Esophagus (tissue), 2 donors: ENCODE measurements around the gene ZNF417. TPM values are rescaled to one million over a fixed set of nuclear protein-coding genes. Genes with fewer than 3 reads are reported as not detected.
"Not testable (repeated sequence)": the region's sequence is repeated elsewhere in the genome, so short reads cannot be mapped to it uniquely, and the experiment has no call there.

Experiments
- H3K27ac ChIP-seq, 2 donors: one replicate each; pipeline ENCODE4 v1.5.1; 2013; ENCODE audit warnings: low read depth in 2 of 2, mild to moderate bottlenecking in 2 of 2, inconsistent platforms in 1 of 2, low read length in 1 of 2, moderate library complexity in 1 of 2
- H3K27me3 ChIP-seq, 2 donors: one replicate each; pipeline ENCODE4 v1.6.1; 2013; ENCODE audit warnings: low read length in 2 of 2, control low read depth in 1 of 2, mild to moderate bottlenecking in 1 of 2; ENCODE audit not compliant: insufficient read depth in 2 of 2, control insufficient read depth in 1 of 2
- H3K36me3 ChIP-seq, 2 donors: one replicate each; pipeline ENCODE4 v1.6.1; 2013; ENCODE audit warnings: low read length in 1 of 2; ENCODE audit not compliant: control insufficient read depth in 2 of 2, insufficient read depth in 2 of 2
- H3K4me1 ChIP-seq, 2 donors: one replicate each; pipeline ENCODE4 v1.6.1; 2013; ENCODE audit warnings: low read length in 1 of 2; ENCODE audit not compliant: control insufficient read depth in 2 of 2, insufficient read depth in 2 of 2
- H3K4me3 ChIP-seq, 2 donors: one replicate each; pipeline ENCODE4 v1.5.1; 2013; ENCODE audit warnings: low read length in 2 of 2, mild to moderate bottlenecking in 2 of 2, low read depth in 1 of 2, moderate library complexity in 1 of 2
- H3K9me3 ChIP-seq, 2 donors: one replicate each; pipeline ENCODE4 v1.6.1; 2013; ENCODE audit warnings: mild to moderate bottlenecking in 2 of 2, low read depth in 1 of 2, low read length in 1 of 2, moderate library complexity in 1 of 2; ENCODE audit not compliant: control insufficient read depth in 2 of 2, insufficient read depth in 1 of 2
- WGBS, 2 donors: extraction: QIAGEN DNeasy Blood & Tissue Kit; methylation state at CpG; one replicate each; pipeline ENCODE4 v1.1.7; 2013; 5-methylcytosine and 5-hydroxymethylcytosine counted together
- polyA plus RNA-seq, 2 donors: library from polyadenylated mRNA; stranded (reverse); fragments of 200-250 nt; gene quantifications; one replicate each; pipeline ENCODE4 v1.2.3, GENCODE V29; 2013
- donor health status: healthy with polysubstance abuse.
- donor health status: Bipolar disorder and iron deficiency.

The ZNF417 gene
- polyA plus RNA-seq, 2 donors = 1.7 to 2.4 TPM

DNA sequence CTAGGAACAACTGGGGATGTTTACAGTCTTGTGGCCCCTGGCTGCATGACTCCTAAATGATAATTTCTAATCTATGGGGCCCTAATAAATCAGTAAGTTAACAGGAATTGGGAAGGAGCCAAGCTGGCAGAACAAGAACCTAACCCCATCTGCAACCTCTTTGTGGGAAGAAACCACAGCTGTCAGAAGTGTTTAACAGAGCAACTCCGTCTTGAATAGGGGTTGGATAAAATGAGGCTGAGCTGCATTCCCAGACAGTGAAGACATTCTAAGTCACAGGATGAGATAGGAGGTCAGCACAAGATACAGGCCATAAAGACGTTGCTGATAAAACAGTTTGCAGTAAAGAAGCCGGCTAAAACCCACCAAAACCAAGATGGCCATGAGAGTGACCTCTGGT, 25.7 kb downstream of the ZNF417 start:
- not testable (repeated sequence) for H3K27me3 ChIP-seq, H3K27ac ChIP-seq, H3K36me3 ChIP-seq, H3K4me1 ChIP-seq, H3K4me3 ChIP-seq
- WGBS, 2 donors = 51 to 62% methylated on average over 3 of the region's 3 CpGs
- peaks cover 10 to 11% of the 10 kb centered on the region in 2 donors for H3K9me3 ChIP-seq

DNA sequence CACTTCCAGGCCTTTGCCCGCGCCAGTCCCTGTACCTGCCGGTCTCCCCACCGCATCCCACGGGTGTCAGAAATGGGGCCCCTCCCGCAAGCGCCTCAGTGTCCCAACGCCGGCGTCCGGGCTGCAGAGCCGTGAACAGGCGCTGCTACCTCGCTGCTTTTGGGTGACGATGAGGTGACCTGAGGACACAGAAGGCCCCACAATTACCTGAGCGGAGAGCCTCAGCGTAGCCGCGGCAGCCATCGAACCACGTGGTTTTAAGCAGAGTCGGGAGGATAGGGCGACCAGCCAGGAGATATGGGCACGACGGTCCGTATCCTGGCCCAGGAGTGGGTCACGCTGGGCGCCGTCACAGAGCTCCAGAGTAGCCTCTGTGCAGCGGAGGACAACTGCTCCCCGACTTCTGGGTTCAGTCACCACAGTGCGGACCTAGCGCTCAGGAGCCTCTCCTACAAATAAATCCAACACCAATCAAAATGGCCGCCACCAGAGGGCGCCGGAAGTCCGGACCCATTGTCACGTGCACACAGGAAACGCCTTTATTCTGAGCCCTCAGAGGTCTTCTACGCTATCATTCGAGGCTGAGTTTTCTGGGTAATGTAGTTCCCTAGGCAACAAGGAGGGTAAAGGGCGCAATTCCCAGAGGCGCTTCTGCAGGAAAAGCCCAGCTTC, 27.7 kb downstream of the ZNF417 start, which contains the start of gene ZNF814:
Gene ZNF814, minus strand, starts transcription at position 478 of the 672 bp plus-strand sequence. Its CDS starts 235 bp downstream, at position 243.
- 1 to 4% methylated on average over 43 of the region's 43 CpGs for WGBS, 2 donors
- peaks cover 2 to 3% of the 10 kb centered on the region in 2 donors for H3K36me3 ChIP-seq
- H3K27ac ChIP-seq = peak within 1 kb of the TSS; percentile 51 to 77

DNA sequence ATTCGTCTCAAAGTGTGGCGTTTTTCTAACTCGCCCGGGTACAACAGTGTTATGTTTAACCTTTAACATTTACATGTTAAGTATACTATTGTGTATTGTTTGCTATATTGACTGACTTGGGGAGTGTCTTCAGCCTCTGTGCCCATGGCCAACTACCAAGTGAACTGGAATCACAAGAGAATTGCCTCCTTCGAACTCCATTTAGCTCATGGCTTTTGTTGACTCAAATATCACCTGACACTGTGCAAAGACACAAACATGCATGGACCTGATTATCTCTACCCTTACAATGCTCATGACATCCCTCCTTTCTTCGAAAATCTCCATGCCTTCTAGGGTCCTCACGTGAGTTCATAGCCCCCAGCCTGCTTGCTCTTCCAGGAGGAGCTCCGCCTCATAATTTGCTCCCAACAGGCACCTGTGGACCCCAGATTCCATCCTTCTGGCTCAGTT, 28.3 kb downstream of the ZNF417 start:
- Histone ChIP-seq H3K27me3 (no peaks in the 10 kb centered on the region), H3K36me3 (peaks cover 2 to 3% of the 10 kb centered on the region in 2 donors), H3K4me3 (peak overlapping the region; percentile 66), H3K27ac (peak overlapping the region in 1 of 2 donors; percentile 77), H3K4me1 (peaks cover 4 to 5% of the 10 kb centered on the region in 2 donors), H3K9me3 (peaks cover 12 to 13% of the 10 kb centered on the region in 2 donors)
- WGBS, 2 donors = 7 to 12% methylated on average over 8 of the region's 8 CpGs

More for the DNA sequence above, 27.7 kb downstream of the ZNF417 start, which contains the start of gene ZNF814:
- Histone ChIP-seq H3K27me3 (no peaks in the 10 kb centered on the region), H3K4me3 (peak within 1 kb of the TSS; percentile 66), H3K4me1 (peaks cover 4 to 5% of the 10 kb centered on the region in 2 donors), H3K9me3 (peaks cover 12 to 13% of the 10 kb centered on the region in 2 donors)

DNA sequence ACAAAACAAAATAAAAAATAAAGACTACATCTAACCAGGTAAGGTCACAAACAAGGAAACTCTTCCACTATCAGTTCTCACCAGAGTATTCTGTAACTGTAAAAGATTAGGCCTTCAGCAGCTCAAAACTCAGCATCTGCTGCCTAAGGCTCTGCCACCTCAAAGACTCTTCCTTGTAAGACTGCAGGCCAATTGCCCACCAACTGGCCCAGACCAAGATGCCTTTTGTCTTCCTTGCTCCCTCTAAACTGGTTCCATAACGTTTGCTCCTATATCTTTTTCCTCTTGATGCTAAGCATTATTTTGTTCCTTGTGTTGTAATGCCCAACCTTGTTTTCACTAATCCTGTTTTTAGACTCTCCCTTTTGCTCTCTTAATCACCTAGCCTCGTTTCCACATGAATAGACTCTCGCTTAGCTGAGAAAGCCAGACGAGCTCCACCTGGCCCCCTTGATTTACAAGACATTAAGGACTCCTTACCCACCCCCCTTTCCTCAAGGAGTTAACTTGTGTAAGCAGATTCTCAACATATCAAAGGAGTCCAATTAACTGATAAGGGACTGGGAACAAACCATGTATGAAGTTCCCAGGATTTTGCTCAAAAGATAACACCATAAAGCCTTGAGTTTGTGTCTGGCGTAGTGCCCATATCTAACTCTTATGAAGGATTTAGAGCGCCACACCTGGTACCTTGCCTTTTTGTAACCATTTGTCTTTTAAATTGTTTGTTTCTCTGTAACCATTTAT, 29.0 kb downstream of the ZNF417 start:
- Histone ChIP-seq H3K9me3 (peaks cover 12 to 13% of the 10 kb centered on the region in 2 donors), H3K27me3 (no peaks in the 10 kb centered on the region), H3K4me3 (peak overlapping the region in 1 of 2 donors; percentile 66), H3K4me1 (peaks cover 4 to 5% of the 10 kb centered on the region in 2 donors), H3K27ac (no peak overlapping the region), H3K36me3 (peaks cover 2 to 3% of the 10 kb centered on the region in 2 donors)
- 26 to 28% methylated on average over 6 of the region's 6 CpGs for WGBS, 2 donors

DNA sequence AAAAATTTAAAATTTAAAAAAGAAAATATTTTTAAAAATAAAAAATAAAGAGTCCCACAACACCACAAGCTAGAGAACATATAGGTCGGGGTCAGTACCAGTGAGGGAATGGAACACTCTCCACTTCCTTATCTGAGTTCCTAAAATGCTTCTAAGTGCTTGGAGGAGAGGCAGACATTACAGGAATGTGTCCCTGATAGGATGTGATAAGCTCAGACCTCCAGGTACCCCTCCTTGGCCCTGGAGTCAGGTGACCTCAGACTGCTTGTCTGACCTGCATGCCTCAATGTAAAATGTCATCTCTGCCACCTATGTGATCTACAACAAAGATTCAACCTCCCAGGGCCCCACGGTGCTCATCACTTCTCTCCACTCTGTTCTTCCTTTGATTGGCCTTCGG, 30.3 kb downstream of the ZNF417 start:
- no peaks in the 10 kb centered on the region for H3K27me3 ChIP-seq
- H3K36me3 ChIP-seq = peaks cover 2 to 3% of the 10 kb centered on the region in 2 donors
- no peak overlapping the region for H3K27ac ChIP-seq
- peaks cover 4 to 5% of the 10 kb centered on the region in 2 donors for H3K4me1 ChIP-seq
- H3K9me3 ChIP-seq = peaks cover 12 to 13% of the 10 kb centered on the region in 2 donors
- no peak overlapping the region for H3K4me3 ChIP-seq
- WGBS, 2 donors = 87 to 88% methylated on average over 3 of the region's 3 CpGs

DNA sequence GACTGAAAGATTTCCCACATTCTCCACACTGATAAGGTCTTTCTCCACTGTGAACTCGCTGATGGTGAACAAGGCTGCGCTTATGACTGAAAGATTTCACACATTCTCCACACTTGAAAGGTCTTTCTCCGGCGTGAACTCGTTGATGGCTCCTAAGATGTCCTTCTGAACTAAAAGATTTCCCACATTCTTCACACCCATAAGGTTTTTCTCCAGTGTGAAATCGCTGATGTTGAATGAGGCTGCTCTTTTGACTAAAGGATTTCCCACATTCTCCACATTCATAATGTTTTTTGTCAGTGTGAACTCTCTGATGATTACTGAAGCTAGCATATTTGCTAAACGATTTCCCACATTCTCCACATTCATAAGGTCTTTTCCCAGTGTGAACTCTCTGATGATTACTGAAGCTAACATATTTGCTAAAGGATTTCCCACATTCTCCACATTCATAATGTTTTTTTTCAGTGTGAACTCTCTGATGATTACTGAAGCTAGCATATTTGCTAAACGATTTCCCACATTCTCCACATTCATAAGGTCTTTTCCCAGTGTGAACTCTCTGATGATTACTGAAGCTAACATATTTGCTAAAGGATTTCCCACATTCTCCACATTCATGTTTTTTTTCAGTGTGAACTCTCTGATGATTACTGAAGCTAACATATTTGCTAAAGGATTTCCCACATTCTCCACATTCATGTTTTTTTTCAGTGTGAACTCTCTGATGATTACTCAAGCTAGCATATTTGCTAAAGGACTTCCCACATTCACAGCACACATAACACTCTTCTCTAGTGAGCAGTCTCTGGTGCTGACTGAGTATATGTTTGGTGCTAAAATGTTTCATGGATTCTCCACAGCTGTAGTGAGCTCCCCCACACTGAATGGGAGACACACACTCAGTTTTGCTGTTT, 42.3 kb downstream of the ZNF417 start:
- H3K36me3 ChIP-seq, H3K27me3 ChIP-seq, H3K27ac ChIP-seq, H3K4me3 ChIP-seq, H3K4me1 ChIP-seq: not testable (repeated sequence)
- WGBS, 2 donors = 93 to 96% methylated on average over 8 of the region's 8 CpGs
- peaks cover 22 to 26% of the 10 kb centered on the region in 2 donors for H3K9me3 ChIP-seq

DNA sequence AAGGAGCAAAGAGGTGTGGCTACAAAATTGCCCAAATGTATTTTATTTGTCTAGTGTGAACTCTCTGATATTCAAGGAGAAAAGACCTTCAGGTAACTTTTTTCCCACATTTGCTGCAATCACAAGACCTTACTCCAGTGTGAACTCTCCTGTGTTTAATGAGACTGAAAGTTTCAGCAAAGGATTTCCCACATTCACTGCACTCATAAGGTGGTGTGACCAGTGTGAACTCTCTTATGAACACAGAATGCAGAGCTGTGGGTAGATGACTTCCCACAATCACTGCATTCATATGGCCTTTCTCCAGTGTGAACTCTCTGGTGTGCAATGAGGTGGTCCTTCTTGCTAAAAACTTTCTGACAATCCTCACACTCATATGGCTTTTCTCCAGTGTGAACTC, 43.9 kb downstream of the ZNF417 start:
- Histone ChIP-seq H3K27me3 (no peaks in the 10 kb centered on the region), H3K27ac (no peak overlapping the region), H3K36me3 (peaks cover 6 to 8% of the 10 kb centered on the region in 2 donors), H3K9me3 (peaks cover 25 to 32% of the 10 kb centered on the region in 2 donors), H3K4me1 (no peaks in the 10 kb centered on the region), H3K4me3 (no peak overlapping the region)

DNA sequence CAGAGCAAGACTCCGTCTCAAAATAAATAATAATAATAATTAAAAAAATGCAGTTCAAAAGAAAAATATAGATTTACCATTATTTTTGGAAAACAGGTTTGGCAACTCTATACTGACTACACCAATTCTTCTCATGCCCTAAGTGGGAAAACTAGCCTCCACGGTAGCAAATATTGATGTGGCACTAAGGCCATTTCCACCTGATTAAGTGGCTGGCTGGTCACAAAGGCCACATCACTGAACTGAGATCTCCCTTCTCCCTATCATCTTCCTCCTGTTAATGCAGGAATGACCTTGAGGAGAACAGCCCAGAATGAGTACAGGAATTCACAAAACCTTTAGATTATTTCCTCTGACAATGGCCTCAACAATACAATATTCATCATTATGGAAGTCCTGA, 46.2 kb downstream of the ZNF417 start:
- Histone ChIP-seq H3K36me3 (peaks cover 6 to 14% of the 10 kb centered on the region in 2 donors), H3K27me3 (no peaks in the 10 kb centered on the region), H3K27ac (no peak overlapping the region)

DNA sequence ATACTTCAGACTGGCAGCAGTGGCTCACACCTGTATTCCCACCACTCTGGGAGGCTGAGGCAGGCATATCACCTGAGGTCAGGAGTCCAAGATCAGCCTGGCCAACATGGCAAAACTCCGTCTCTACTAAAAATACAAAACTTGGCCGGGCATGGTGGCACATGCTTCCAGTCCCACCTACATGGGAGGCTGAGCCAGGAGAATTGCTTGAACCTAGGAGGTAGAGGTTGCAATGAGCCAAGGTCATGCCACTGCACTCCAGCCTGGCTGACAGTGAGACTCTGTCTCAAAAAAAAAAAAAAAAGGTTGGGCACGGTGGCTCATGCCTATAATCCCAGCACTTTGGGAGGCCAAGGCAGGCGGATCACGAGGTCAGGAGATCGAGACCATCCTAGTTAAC, 46.7 kb downstream of the ZNF417 start:
- H3K9me3 ChIP-seq = peaks cover 25 to 38% of the 10 kb centered on the region in 2 donors
- H3K4me3 ChIP-seq, H3K27ac ChIP-seq, H3K4me1 ChIP-seq, H3K27me3 ChIP-seq: not testable (repeated sequence)
- peaks cover 6 to 14% of the 10 kb centered on the region in 2 donors for H3K36me3 ChIP-seq
- 97 to 98% methylated on average over 5 to 6 of the region's 6 CpGs for WGBS, 2 donors

More for the DNA sequence above, 46.2 kb downstream of the ZNF417 start:
- peaks cover 25 to 39% of the 10 kb centered on the region in 2 donors for H3K9me3 ChIP-seq
- no peak overlapping the region for H3K4me3 ChIP-seq
- WGBS, 2 donors = 79 to 95% methylated on average over 2 of the region's 2 CpGs
- no peaks in the 10 kb centered on the region for H3K4me1 ChIP-seq
